Neural cell (in vitro differentiated cells): Measurements from ENCODE around the gene LRP2.

Experiments used
- EZH2 ChIP-seq: fragments of 200-600, 300-800 bp; shearing (Covaris generic), sonication (generic); IDR thresholded peaks from 2 replicates; pipeline ENCODE4 v1.6.1; 2014; ENCODE audit warnings: antibody characterized with exemption, low read length, borderline replicate concordance, mild to moderate bottlenecking; ENCODE audit not compliant: insufficient read depth, poor library complexity, severe bottlenecking
- POLR2AphosphoS5 ChIP-seq: IDR thresholded peaks from 2 replicates; pipeline ENCODE4 v1.6.1; 2012
- TF ChIP-seq, protein P1 (sequence below): fragments of 450-650 bp; IDR thresholded peaks from 2 replicates; pipeline ENCODE4 v1.5.1; 2014; ENCODE audit warnings: antibody characterized with exemption, mild to moderate bottlenecking, moderate library complexity; ENCODE audit not compliant: poor library complexity, severe bottlenecking

DNA sequence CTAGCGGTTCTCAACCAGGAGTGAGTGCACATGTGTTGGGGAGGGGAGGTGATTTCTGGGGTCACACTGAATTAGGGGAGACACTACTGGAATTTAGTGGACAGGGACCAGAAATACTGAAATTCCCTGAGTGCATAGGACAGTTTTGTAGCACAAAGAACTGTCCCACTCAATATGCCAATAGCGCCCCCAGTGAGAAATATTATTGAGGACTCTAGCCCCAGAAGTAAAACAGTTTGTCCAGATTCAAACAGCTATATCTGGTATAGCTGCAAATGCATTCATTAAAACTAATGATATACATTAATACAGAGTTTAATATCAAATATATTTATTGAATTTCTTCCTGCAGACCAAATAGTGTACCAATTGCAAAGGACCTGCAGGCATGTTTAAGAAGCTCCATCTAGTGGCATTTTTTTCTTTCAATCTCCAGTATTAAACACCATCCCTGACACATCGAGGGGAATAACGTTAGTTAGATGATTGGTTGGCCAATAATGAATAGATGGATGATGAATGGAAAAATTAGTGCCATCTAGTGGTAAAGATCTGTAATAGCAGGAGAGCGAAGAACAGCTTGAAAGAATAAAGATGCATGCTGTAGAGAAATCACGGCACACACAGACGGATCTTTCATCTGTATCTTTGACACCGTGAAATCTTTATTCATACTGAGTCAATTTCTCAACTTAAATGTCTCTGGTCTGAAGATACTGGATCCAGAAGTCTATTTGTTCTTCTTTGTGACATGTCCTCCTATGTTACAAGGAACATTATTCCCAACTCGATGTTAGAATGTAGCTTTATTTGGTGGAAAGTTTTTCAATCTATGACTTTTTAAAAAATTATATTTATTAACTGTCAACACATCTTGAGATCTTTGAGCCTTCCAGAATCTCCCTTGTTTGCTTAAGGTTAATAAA lies 230.5 kb downstream of the LRP2 start:
- TF ChIP-seq, protein P1, sequence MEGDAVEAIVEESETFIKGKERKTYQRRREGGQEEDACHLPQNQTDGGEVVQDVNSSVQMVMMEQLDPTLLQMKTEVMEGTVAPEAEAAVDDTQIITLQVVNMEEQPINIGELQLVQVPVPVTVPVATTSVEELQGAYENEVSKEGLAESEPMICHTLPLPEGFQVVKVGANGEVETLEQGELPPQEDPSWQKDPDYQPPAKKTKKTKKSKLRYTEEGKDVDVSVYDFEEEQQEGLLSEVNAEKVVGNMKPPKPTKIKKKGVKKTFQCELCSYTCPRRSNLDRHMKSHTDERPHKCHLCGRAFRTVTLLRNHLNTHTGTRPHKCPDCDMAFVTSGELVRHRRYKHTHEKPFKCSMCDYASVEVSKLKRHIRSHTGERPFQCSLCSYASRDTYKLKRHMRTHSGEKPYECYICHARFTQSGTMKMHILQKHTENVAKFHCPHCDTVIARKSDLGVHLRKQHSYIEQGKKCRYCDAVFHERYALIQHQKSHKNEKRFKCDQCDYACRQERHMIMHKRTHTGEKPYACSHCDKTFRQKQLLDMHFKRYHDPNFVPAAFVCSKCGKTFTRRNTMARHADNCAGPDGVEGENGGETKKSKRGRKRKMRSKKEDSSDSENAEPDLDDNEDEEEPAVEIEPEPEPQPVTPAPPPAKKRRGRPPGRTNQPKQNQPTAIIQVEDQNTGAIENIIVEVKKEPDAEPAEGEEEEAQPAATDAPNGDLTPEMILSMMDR: peak; percentile 81
- TF ChIP-seq EZH2 (no peak), POLR2AphosphoS5 (no peak)
